Measurements from ENCODE around the gene MXD4.
A peak's percentile ranks its signal among the peaks of the same experiment; 100 is the strongest.
"Not testable (repeated sequence)": the region's sequence is repeated elsewhere in the genome, so short reads cannot be mapped to it uniquely, and the experiment has no call there.

The MXD4 gene

DNA sequence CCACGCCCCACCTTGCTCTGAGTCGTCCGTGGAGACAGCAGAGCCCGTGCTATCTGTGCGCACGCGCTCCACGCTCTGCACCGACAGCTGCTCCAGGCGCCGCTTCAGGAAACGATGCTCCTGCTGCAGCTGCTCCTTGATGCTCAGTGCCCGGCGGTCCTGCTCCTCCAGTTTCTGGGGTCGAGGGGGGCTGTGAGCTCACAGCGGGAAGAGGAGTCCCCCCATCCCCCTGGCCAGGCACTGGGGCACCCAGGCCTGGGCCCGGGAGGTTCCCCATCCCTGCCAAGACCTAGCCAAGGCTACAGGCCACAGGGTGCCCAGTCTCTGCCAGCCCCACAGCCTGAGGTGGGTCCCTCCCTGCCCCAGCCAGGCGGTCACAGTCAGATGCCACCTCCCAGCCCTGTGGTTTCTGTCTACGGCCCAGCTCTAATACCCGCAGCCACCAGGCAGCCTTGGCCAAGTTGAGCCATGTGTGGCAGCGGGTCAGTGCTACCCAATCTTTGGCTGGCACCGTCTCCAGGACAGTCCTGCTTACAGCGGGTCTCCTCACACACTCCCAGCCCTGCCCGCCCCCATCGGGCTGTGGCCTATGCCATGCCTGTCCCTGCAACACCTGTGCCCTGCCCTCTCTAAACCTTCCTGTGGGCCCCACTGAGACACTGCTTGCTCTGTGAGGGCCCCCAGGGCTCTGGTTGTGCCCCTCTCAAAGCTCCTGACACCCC lies 10.7 kb downstream of the MXD4 start:
- DNase-seq (ENCODE audit: low read depth), result no peak

DNA sequence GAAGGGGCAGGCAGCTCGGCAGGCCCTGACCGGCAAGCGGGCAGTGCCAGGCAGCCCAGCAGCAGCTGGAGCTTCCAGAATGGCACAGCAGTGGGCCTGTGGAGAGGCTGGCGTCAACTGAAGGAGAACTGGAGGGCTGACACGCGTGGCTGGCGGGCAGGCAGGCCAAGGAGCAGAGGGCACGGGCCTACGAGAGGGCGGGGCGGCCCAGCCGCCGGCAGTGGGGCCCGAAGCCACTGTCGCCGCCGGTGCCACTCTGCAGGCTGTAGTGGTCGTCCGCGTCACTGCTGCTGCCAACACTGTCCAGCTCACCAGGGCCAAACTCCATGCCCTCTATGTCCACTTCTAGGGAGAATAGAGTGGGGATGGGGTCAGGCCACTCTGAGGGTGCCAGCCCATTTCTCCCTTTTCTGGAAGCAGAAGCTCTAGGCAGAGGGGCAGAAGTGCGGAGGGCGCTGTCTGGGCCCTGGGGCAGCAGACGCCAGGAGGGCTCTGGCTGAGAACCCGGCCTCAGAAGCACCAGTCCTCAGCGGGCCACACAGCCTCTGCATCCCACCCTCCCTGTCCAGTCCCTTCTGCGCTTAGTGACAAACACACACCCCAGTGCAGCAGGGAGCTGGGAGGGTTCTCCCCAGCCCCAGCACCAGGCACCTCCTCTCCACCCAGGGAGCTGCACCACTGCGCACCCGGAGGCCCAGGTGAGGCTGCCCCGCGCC lies 11.4 kb downstream of the MXD4 start:
- DNase-seq (ENCODE audit: low read depth), result no peak

DNA sequence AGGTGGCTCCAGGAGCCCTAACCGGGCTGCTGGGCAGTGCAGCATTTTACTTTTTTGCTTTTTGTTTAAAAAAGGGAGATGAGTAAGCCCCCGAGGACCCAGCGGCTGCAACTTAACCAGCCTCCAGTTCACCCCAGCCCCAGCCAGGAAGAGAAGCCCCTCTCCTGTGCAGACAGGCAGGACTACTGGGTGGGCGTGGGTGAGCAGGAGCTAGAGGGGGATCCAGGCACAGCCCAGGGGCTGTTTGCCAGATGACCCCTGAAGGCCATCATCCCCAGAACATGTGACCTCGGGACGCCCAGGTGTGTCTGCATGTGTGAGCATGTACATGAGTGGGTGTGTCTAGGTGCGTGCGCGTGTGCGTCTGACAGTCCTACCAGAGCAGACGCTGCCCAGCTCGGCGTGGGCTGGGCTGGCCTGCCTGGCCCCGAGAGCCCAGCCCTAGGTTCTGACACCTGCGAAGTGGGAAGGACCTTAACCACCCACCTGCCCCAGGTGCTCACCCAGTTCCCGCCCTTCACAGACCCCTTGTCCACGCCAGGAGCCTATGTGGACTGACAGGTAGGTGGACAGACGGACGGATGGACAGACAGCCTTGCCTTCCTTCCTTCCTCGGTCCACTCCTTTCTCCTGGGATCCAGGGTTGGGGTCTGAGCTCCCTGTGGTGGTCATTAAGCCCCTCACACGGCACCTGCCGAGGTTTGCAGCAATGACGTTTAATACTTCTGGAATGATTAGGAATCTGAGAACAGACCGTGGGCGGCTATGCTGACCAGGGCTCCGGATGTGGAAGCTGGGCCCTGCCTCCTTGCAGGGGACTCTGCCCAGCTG lies 12.2 kb downstream of the MXD4 start:
- DNase-seq (ENCODE audit: low read depth), result no peak

DNA sequence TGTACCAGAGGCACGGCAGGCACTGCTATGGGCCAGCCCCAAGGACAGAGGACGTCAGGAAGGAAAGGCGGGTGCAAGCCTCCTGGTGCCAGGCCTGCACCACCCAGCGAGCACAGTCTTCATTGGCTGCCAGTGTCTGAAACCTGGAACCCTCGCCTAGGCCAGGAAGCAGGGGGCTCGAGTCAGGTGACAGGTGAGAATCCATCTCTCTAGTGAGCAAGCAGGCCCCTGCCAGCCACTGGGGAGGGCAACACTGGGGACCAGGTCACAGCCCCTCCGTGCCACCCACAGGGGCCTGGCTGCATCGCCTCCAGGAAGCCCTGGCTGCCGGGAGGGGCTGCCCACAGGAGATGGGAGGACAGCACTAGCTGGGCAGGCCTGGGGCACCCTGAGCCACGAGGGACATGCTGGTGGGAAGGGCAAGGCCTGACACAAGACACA lies 13.1 kb downstream of the MXD4 start:
- DNase-seq (ENCODE audit: low read depth), result no peak

DNA sequence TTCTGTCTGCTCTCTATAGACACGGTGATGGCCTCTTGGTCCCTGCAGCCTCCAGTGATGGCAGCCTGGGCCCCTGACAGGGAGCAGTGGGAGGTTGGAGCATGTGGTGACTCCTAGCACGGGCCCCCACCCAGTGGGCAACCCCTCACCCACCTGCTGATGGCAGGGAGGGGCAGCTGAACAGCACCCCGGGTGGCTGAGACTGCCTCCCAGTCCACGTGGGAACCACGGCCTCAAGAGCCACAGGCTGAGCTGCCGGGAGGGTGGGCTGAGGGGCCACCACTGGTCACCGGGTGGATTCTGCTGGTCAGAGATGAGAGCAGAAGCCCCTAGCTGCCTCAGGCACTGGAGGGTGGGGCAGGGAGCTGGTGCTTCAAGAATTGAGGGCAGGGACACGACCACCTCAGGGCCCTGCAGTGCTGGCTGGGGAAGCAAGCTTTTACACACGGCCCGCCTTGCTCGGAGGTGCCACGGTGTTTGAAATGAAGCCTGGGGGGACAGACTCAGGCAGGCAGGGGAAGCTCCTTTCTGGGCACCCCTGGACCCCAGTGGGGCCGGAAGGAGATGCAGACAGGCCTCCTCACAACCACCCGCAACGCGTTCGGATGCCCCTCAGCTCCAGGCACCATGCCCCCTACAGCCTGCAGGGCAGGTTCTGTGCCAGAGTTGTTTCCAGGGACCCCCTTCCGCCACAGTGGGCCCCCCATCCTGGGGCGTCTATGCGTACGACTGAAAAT lies 13.7 kb downstream of the MXD4 start:
- no peak for DNase-seq (ENCODE audit: low read depth)

DNA sequence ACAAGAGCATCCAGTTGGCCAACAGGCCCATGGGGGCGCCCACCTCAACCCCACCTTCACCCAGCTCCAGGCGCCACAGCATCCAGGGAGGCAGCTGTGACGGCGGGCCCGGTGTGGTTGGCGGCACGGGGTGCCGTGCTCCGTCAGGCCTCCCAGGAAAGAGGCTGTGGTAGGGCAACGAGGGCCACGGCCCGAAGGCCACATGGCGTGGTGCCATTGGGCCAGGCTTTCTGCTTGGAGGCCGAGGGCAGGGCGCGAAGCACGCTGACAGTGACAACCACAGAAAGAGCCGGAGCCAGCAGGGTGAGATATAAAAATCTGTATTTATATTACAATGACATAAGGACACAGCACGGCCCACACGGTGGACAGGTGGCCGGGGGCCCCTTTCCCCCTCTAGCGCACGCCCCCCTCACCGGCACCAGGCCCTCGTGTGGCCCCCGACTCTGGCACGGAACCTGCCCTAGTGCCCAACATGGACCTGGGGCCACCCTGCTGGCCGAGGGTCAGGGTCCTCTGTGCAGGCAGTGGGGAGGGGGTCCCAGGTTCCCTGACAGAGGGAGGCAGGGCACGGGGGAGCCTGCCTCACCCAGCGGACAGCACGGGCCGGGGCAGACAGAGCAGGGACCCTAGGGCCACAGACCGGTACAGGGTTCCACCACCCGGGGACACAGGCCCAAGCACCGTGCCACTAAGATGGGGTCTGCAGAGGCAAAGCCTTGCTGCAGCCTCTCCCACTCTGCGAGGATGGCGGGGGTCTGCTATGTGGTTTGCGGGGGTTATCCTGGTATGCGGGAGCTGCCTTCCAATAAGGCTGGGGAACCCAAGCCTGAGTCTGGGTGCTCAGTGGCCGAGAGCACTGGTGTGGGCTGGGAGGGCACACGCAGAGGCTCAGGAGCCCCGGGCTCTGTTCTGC lies 14.5 kb downstream of the MXD4 start:
- DNase-seq (ENCODE audit: low read depth), result no peak

DNA sequence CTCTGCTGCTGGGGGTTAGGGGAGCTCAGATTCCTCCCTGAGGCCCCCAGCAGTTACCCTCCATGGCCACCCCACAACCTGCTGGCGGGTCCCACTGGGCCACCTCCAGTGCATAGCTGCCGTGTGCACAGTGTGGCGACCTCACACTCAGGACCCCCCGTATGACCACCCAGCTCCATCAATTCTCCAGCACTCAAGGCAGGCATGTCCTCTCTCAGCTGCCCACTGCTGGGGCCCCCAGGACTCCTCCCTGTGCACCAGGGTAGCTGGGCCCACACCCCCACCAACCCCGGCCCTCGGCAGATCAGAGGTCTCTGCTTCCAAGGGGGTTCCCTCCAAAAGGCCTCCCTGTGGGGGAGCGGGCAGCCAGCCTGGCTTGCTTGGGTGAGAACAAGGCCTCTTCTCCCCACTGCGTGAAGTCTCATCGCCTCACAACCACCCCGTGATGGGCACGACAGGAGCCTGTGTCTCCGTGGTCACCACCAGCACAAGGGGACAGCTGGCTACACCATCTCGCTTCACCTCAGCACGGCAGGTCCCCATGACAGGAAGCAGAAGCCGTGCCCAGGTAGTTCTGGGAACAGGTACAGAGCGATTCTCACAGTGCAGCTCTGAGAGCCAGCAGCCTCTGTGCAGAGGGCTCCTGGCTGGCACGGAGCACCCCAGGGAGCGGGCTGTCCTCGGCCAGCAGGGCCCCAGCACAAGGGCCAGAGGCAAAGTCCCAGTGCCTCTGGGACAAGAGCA lies 15.4 kb downstream of the MXD4 start:
- no peak for DNase-seq (ENCODE audit: low read depth)

DNA sequence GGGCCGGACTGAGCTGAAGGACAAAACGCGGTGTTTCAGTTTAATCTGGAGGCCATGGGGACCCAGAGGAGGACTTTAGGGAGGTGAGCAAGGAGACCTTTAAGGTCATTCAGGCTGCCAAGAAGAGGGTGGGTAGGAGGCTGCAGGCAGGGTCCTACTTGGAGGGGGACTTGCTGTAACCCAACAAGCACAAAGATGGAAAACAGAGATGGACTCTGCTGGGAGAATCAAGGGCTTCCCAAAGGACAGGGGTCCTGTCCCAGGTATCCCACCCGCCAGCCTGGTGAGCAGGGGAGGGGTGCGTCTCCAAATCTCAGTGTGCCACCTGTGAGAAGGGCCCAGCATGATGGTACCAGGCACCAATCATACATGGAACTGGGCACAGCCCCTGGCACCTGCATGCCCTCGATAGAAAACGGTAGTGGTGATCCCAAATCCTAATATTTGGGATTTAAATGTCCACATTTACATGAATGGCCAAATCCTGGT lies 16.1 kb downstream of the MXD4 start:
- DNase-seq (ENCODE audit: low read depth), result no peak

DNA sequence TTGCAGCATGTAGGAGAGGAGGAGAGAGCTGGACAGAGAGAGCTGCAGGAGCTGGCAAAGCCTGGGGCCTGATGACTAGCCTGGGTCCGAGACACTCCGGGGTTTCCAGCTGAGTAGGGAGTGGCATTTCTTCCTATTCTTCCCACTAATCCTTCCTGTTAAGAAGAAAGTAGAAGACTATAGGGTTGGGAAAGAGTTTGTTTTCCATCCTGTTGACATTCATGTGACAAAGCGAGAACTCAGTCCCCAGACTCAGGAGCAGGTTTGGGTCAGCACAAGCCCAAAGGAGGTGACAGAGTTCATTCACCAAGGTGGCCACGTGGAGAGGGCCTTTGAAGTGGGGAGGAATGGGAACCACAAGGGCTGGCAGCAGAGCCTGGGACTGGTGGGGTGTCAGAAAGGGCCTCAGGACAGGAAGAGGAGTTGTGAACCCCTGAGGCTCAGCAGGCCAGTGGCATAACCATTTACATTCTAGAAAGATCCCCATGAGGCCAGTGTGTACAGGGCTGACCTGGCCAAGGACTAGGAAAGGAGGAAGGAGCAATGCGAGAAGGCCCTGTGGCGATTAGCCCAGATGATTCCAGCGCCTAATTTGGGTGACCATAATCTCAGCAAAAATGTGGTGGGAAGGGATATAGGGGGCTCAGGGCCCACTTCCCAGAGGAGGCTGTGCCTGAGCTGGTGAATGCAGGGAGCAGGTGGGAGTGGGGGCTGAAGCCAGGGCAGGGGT lies 16.7 kb downstream of the MXD4 start:
- DNase-seq (ENCODE audit: low read depth), result no peak

DNA sequence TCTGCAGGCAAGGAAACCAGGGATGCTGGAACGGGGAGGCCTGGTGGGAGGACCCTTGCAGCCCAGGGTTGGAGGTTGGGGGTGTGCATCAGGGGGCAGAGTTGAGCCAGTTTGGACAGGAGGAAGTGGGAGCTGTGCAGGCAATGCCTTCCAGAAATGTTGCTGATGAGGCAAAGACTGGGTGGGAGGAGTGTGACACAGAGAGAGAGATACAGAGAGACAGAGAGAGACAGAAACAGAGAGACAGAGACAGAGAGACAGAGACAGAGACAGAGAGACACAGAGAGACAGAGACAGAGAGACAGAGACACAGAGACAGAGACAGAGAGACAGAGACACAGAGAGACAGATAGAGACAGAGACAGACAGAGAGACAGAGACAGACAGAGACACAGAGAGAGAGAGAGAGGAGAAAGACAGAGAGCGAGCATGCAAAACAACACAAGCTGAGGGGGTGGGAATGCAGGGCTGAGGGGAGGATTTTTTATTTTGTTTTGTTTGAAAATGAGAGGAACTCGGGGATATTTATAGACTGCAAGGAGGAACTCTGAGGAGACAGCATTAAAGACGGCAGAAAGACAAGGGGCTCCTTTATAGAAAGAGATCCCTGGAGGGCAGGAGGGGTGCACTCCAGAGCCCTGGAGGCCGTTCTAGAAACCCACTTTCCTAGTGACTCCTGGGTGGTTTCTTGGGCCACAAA lies 18.1 kb downstream of the MXD4 start:
- no peak for DNase-seq (ENCODE audit: low read depth)

DNA sequence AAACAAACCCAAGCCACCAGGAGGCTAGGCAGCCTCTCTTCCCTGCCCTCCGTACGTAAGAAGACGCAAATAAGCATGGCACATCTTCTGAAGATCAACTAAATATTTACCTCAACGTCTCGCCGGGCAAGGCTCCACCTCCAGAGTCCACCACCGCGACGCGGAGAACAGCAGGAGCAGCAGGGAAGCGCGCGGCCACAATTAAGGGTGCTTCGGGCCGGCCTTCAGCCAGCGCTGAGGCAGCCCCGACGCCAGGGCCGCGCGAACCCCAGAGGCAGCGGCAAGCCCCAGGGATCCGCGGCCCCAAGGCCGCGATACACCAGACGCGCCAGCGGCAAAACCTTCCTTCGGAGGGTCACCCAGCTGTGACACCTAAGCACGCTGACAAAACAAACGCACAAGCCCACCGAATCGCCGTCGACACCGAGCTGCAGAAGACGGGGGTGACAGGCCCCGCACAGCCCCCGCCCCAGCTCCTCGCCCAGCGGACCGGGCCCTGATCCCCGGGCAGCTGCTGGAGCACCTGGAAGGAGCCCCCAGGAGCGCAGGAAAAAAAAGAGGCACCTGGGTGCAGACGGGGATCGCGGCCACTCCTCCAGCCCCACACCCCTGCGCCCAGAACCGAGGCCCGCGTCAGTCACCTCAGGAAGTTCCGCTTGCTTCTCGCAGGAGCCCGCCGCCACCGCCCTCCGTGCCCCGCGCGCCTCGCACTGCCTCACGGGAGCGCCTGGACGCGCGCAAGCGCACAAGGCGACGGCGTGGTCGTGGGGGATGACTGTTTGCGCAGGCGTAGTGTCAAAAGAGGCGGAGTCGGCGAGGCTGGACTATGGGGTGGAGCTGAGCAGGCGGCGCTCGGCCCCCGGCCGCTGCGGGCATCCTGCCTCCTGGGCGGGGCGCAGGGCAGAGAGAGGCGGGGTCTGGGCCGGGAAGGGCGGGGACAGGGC lies 20.2 kb downstream of the MXD4 start, which contains the start of the genes HAUS3 and POLN:
Gene HAUS3 (minus strand): TSS at position 712 of the 944 bp plus-strand sequence. CDS start 1,175 bp downstream, outside the sequence.
Gene POLN (minus strand): TSS at position 712 of the 944 bp plus-strand sequence. CDS start 12,890 bp downstream, outside the sequence.
- DNase-seq (ENCODE audit: low read depth), result peak; percentile 99

DNA sequence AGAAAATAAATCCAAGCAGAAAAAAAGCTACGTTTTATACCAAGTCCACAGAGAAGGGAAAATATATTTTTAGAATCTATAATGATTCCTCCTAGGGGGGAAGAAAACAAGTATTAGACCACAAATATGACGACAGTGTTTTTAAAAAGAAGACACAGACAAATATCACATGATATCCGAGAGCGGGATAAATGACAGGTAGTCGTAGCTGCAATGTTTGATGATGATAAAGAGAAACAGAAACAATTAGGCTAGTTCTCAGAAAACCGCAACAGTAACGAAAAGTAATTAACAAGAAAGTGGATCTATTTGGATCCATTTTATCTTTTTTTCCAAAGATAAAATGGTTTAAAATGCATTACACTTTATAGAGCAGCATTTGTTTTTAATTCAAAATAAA lies 20.9 kb downstream of the MXD4 start:
- DNase-seq (ENCODE audit: low read depth), result no peak

DNA sequence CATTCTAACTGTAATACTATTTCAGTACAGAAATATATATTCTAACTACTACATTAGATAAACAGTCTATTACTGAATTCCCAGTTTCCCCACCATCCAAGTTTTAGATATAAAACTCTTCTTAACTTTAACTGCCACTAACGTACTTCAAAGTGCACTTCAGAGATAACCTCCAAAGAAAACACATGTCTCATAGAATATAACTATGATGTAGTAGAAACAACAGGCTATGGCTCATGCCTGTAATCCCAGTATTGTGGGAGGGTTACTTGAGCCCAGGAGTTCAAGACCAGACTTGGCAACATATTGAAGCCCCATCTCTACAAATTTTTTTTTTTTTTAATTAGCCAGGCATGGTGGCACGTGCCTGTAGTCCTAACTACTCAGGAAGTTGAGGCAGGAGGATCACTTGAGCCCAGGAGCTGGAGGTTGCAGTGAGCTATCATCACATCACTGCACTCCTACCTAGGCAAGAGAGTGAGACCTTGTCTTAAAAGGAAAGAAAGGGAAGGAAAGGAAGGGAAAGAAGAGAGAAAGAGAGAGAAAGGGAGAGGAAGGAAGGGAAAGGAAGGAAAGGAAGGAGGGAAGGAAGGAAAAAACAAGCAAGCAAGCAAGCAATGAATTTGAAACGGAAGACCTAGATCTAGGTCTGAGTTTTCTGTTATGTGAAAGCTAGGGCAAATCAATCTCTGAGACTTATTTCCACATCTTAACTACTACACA lies 24.8 kb downstream of the MXD4 start:
- no peak for DNase-seq (ENCODE audit: low read depth)

DNA sequence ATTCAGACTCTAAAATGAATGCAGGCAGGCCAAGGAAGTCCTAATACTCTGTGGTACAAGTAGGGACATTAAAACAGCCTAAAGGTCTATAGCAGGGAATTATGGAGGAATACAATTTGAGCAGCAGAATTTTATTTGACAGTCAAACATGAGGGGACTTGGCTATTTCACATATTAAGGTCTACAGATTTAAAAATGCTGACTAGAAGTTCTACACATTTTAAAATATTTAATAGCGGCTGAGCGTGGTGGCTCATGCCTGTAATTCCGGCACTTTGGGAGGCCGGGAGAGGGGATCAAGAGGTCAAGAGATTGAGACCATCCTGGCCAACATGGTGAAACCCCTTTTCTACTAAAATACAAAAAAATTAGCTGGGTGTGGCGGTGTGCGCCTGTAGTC lies 30.8 kb downstream of the MXD4 start:
- DNase-seq (ENCODE audit: low read depth), result no peak

DNA sequence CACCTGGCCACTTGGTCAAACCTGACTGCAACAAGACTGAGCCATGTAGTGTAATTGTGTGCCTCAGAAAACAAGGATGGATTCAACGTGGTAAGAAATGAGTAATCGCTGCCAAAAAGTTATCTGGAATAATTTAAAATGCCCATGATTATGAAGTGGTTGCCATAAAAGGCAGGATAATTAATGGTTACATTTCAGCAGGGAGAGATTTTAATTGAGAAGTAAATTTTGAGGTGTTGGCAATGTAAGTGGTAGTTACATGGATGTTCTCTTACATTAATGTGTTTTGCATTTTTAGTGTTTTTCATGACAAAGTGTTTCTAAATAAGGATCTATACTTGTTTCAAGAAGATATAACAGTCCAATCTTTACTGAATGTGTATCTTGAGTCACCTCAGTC lies 35.6 kb downstream of the MXD4 start:
- DNase-seq (ENCODE audit: low read depth), result no peak

DNA sequence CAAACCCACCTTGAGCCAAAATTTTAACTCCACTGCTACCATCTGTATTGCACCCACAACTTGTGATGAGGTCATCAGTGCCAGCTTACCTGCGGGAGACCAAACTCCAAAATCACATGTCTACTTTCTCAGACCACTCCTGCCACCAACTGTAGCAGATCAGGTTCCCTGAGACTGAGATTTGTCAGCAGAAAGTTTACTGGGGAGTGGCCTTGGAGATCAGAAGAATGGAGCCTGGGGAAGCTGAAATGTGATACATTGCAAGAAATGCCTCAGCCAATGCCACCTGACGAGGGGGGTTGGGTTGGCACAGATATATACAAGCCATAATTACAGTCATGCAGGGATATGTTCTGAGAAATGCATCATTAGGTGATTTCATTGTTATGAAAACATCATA lies 39.1 kb downstream of the MXD4 start:
- DNase-seq (ENCODE audit: low read depth), result no peak

DNA sequence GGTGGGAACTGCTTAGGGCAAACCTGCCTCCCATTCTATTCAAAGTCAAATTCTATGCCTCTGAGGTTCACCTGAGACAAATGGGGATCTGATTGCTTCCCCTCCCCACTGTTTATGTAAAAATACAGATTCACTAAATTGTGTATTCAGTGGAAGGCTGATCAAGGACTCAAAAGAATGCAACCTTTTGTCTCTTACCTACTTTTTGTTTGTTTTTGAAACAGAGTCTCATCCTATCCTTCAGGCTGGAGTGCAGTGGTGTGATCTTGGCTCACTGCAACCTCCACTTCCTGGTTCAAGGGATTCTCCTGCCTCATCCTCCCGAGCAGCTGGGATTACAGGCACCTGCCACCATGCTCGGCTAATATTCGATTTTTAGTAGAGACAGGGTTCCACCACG lies 40.5 kb downstream of the MXD4 start:
- DNase-seq (ENCODE audit: low read depth), result not testable (repeated sequence)
